Measurements from ENCODE around the gene HOXC10.
A peak's percentile ranks its signal among the peaks of the same experiment; 100 is the strongest.

HOXC10 gene

DNA sequence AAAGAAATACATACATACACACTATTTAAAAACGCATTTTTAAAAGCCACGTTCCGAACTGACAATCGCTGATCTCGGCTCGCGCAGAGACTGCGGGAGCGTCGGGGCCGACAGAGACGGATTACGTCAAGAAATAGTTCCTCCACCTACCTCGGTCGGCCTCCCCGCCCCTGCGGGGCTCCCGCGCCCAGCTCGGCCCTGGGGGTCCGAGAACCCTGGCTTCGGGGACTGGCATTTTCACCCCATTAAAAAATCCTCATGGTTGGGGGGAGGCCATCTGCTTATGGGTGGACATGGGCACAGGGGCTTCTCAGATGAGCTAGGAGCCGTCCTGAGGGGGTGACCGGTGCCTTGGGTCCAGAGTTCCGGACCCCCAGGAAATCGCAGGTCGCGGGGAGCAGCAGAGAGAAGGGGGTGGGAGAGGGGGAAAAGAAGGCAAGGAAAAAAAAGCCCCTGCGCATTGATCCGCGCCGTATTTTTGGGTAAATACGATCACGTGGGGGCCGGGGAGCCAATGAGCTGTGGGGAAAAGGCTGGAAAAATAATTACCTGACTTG lies 14.7 kb downstream of the HOXC10 start:
- H3K27ac ChIP-seq (replicated peaks) = no peak overlapping the region
- no peak for DNase-seq (ENCODE audit: low read depth in 1 of 2, low spot score in 1 of 2)
- peaks cover 92% of the 10 kb centered on the region for H3K27me3 ChIP-seq (ENCODE audit: insufficient read depth, poor library complexity, severe bottlenecking)
- H3K4me3 ChIP-seq (replicated peaks; ENCODE audit: insufficient read depth, low read length) = peak overlapping the region; percentile 23
- TF ChIP-seq, protein P1, sequence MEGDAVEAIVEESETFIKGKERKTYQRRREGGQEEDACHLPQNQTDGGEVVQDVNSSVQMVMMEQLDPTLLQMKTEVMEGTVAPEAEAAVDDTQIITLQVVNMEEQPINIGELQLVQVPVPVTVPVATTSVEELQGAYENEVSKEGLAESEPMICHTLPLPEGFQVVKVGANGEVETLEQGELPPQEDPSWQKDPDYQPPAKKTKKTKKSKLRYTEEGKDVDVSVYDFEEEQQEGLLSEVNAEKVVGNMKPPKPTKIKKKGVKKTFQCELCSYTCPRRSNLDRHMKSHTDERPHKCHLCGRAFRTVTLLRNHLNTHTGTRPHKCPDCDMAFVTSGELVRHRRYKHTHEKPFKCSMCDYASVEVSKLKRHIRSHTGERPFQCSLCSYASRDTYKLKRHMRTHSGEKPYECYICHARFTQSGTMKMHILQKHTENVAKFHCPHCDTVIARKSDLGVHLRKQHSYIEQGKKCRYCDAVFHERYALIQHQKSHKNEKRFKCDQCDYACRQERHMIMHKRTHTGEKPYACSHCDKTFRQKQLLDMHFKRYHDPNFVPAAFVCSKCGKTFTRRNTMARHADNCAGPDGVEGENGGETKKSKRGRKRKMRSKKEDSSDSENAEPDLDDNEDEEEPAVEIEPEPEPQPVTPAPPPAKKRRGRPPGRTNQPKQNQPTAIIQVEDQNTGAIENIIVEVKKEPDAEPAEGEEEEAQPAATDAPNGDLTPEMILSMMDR (IDR thresholded peaks at IDR 0.05; ENCODE audit: insufficient read depth, low read length) = no peak
- TF ChIP-seq SPI1 (IDR thresholded peaks at IDR 0.05; ENCODE audit: borderline replicate concordance, low read depth) (no peak), GABPA (IDR thresholded peaks at IDR 0.05; ENCODE audit: low read depth) (no peak), POLR2AphosphoS5 (IDR thresholded peaks at IDR 0.05; ENCODE audit: low read depth) (no peak), REST (IDR thresholded peaks at IDR 0.05; ENCODE audit: insufficient replicate concordance, low read depth) (no peak)

GRCh38 chr12:54000116-54001114 lies 15.5 kb downstream of the HOXC10 start, which contains the start of gene HOXC9:
Gene HOXC9 (plus strand): TSS chr12:54000161. CDS start chr12:54000189, 28 bp downstream.
- TF ChIP-seq, protein P1 (IDR thresholded peaks at IDR 0.05; ENCODE audit: insufficient read depth, low read length) = no peak
- TF ChIP-seq SPI1 (IDR thresholded peaks at IDR 0.05; ENCODE audit: borderline replicate concordance, low read depth) = no peak
- no peak for TF ChIP-seq GABPA (IDR thresholded peaks at IDR 0.05; ENCODE audit: low read depth)
- TF ChIP-seq REST (IDR thresholded peaks at IDR 0.05; ENCODE audit: insufficient replicate concordance, low read depth) = no peak
- TF ChIP-seq POLR2AphosphoS5 (IDR thresholded peaks at IDR 0.05; ENCODE audit: low read depth) = no peak
- no peak for DNase-seq (ENCODE audit: low read depth in 1 of 2, low spot score in 1 of 2)
- Histone ChIP-seq H3K27ac (replicated peaks) (no peak within 1 kb of the TSS), H3K27me3 (ENCODE audit: insufficient read depth, poor library complexity, severe bottlenecking) (peaks cover 92% of the 10 kb centered on the region), H3K4me3 (replicated peaks; ENCODE audit: insufficient read depth, low read length) (peak within 1 kb of the TSS; percentile 23)

DNA sequence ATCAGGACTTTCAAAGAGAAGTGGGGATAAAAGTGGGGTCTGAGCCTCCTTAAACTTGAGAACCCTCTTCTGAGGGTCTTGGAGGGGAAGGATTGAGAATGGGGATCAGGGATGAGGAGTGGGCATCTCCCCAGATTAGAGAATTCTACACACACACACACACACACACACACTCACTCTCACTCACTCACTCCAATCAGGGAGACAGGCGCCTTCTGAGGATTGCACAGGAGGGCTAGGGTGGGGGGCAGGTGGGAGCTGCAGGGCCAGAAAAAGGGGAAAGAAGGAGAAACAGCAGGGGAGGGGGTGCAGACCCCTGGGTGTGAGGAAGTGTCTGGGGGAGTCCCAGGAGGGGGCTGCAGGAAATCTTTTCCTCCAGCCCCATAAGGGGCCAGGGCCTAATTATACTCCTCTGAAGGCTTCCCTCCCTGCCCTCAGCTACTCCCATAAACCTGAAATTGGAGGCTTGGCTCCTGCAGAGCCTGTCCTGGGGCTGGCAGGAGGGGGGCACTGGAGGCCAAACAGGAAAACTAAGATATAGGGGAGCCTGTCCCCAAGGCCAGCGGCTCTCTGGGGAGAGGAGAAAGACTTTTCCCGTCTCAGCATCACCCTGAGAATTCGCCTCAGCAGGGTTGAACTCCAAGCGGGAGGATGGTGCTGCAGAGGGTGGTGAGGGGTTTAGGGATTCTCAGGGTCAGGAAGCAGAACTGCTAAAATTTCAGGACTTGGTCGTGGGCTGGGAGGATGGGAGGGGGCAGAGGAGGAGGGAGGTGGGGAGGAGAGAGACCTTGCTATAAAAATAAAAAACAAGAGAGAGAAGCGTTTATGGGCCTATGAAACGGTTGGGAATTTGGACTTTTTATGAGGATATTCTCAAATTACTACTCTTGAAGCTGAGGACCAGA lies 16.6 kb downstream of the HOXC10 start:
- no peak for DNase-seq (ENCODE audit: low read depth in 1 of 2, low spot score in 1 of 2)
- no peak overlapping the region for H3K27ac ChIP-seq (replicated peaks)
- no peak overlapping the region for H3K4me3 ChIP-seq (replicated peaks; ENCODE audit: insufficient read depth, low read length)
- H3K27me3 ChIP-seq (ENCODE audit: insufficient read depth, poor library complexity, severe bottlenecking) = peaks cover 91% of the 10 kb centered on the region
- no peak for TF ChIP-seq SPI1 (IDR thresholded peaks at IDR 0.05; ENCODE audit: borderline replicate concordance, low read depth)
- no peak for TF ChIP-seq POLR2AphosphoS5 (IDR thresholded peaks at IDR 0.05; ENCODE audit: low read depth)
- TF ChIP-seq REST (IDR thresholded peaks at IDR 0.05; ENCODE audit: insufficient replicate concordance, low read depth) = no peak
- no peak for TF ChIP-seq GABPA (IDR thresholded peaks at IDR 0.05; ENCODE audit: low read depth)
- TF ChIP-seq, protein P1 (IDR thresholded peaks at IDR 0.05; ENCODE audit: insufficient read depth, low read length) = no peak
